ENCODE measurements around the gene PTGIR. TPM values are rescaled to one million over a fixed set of nuclear protein-coding genes. Genes with fewer than 3 reads are reported as not detected.

The PTGIR gene
- total and polyA plus RNA-seq, 2 of the 4 experiments (the other 2 are of a cell fraction), result 0.54 to 5.3 TPM

DNA sequence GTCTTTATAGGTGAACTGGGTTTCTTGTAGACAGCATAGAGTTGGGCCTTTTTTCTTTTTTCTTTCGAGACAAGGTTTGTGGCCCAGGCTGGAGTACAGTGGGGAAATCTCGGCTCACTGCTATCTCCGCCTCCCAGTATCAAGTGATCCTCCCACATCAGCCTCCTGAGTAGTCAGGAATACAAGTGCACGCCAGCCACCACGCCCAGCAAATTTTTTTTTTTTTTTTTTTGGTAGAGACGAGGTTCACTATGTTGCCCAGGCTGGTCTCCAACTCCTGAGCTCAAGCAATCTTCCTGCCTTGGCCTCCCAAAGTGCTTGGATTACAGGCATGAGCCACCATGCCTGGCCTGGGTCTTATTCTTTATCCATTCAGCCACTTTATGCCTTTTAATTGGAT lies 28.9 kb downstream of the PTGIR start:
- Histone ChIP-seq H2AFZ (replicated peaks; ENCODE audit: low read length, poor library complexity) (no peak overlapping the region), H2BK120ac (ENCODE audit: low read depth, low read length) (no peak overlapping the region), H3K9me1 (ENCODE audit: insufficient read depth, low read length) (peaks cover 6% of the 10 kb centered on the region; the same call in 1 of the 2 replicates), H3K36me3 (ENCODE audit: control insufficient read depth, insufficient read depth, low read length) (no peaks in the 10 kb centered on the region), H2BK20ac (ENCODE audit: low read depth, low read length) (no peak overlapping the region), H4K20me1 (ENCODE audit: insufficient read depth, low read length) (no peaks in the 10 kb centered on the region), H3K9me3 (ENCODE audit: control insufficient read depth, insufficient read depth, low read length) (peaks cover 4% of the 10 kb centered on the region; the same call in 1 of the 2 replicates), H3K14ac (replicated peaks; ENCODE audit: low read depth, low read length) (no peak overlapping the region), H4K8ac (ENCODE audit: low read depth in 2 of 2, low read length in 2 of 2) (no peak overlapping the region), H3K27me3 (ENCODE audit: control insufficient read depth, insufficient read depth, low read length) (no peaks in the 10 kb centered on the region), H2BK15ac (ENCODE audit: low read depth, low read length) (no peak overlapping the region), H3K4ac (ENCODE audit: low read depth, low read length) (no peak overlapping the region), H3K56ac (ENCODE audit: extremely low read depth, insufficient read depth, low read length) (no peak overlapping the region), H4K91ac (ENCODE audit: insufficient read depth, low read depth, low read length) (no peak overlapping the region), H3K79me1 (ENCODE audit: low read depth in 1 of 2, low read length in 2 of 2) (peaks cover 0 to 7% of the 10 kb centered on the region in 2 experiments; a peak in 2 of 4 replicates), H3K4me1 (ENCODE audit: control insufficient read depth, insufficient read depth, low read length) (no peaks in the 10 kb centered on the region), H3K27ac (ENCODE audit: insufficient read depth, low read length) (no peak overlapping the region), H4K5ac (ENCODE audit: low read depth, low read length) (no peak overlapping the region), H2AK9ac (replicated peaks; ENCODE audit: low read depth, low read length, poor library complexity) (no peak overlapping the region), H3K4me2 (ENCODE audit: low read depth, low read length) (no peak overlapping the region), H2AK5ac (ENCODE audit: low read depth, low read length) (no peak overlapping the region), H3K18ac (ENCODE audit: low read depth, low read length) (no peak overlapping the region), H3K4me3 (ENCODE audit: insufficient read depth, low read depth, low read length) (no peak overlapping the region), H2BK5ac (ENCODE audit: low read depth, low read length, poor library complexity, severe bottlenecking) (no peak overlapping the region), H3K23ac (ENCODE audit: low read depth, low read length) (no peak overlapping the region), H3K9ac (ENCODE audit: low read depth, low read length) (no peak overlapping the region)
- intact Hi-C loops (cut with micrococcal nuclease), result no loop called here
- no CpG with 5 or more reads among the region's 6 CpGs for WGBS, 2 experiments (ENCODE audit: extremely low coverage in 2 of 2, insufficient read length in 1 of 2)
- ChIA-PET POLR2A (ENCODE audit: unreplicated experiment) (no interaction called here), CTCF (interaction anchor here (0.6 kb wide), 1 partner anchor 15 kb away, joined by 3 read pairs; no protein-coding TSS in a partner anchor)
- in situ Hi-C loops (cut with MboI; ENCODE audit: low sequenced_read_pairs), result no loop called here
- dilution Hi-C loops (cut with HindIII; ENCODE audit: low sequenced_read_pairs, unreplicated experiment), result no loop called here
- no peak for ATAC-seq (ENCODE audit: low read depth)
- TF ChIP-seq, protein P1, sequence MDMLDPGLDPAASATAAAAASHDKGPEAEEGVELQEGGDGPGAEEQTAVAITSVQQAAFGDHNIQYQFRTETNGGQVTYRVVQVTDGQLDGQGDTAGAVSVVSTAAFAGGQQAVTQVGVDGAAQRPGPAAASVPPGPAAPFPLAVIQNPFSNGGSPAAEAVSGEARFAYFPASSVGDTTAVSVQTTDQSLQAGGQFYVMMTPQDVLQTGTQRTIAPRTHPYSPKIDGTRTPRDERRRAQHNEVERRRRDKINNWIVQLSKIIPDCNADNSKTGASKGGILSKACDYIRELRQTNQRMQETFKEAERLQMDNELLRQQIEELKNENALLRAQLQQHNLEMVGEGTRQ (IDR thresholded peaks at IDR 0.05; ENCODE audit: low read depth, low read length), result no peak
- no peak for TF ChIP-seq CEBPB (IDR thresholded peaks at IDR 0.05; ENCODE audit: low read depth, low read length)
- no peak for TF ChIP-seq FOS (IDR thresholded peaks at IDR 0.05; ENCODE audit: low read depth, low read length)
- TF ChIP-seq, protein P2, sequence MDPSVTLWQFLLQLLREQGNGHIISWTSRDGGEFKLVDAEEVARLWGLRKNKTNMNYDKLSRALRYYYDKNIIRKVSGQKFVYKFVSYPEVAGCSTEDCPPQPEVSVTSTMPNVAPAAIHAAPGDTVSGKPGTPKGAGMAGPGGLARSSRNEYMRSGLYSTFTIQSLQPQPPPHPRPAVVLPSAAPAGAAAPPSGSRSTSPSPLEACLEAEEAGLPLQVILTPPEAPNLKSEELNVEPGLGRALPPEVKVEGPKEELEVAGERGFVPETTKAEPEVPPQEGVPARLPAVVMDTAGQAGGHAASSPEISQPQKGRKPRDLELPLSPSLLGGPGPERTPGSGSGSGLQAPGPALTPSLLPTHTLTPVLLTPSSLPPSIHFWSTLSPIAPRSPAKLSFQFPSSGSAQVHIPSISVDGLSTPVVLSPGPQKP (IDR thresholded peaks at IDR 0.05; ENCODE audit: borderline replicate concordance, low read depth, low read length), result no peak
- no peak for TF ChIP-seq POLR2A (IDR thresholded peaks at IDR 0.05; ENCODE audit: low read depth, low read length)
- TF ChIP-seq NFE2L2 (IDR thresholded peaks at IDR 0.05; ENCODE audit: low read depth, low read length), result no peak
- TF ChIP-seq MAZ (IDR thresholded peaks at IDR 0.05; ENCODE audit: borderline replicate concordance, low read depth, low read length), result no peak
- TF ChIP-seq SMC3 (IDR thresholded peaks at IDR 0.05; ENCODE audit: low read depth, low read length), result no peak
- no peak for TF ChIP-seq RAD21 (IDR thresholded peaks at IDR 0.05; ENCODE audit: low read length)
- TF ChIP-seq BHLHE40 (IDR thresholded peaks at IDR 0.05; ENCODE audit: low read depth, low read length), result no peak
- no peak for TF ChIP-seq RFX5 (IDR thresholded peaks at IDR 0.05; ENCODE audit: low read depth, low read length)
- TF ChIP-seq CHD1 (IDR thresholded peaks at IDR 0.05; ENCODE audit: low read depth, low read length), result no peak
- TF ChIP-seq MXI1 (IDR thresholded peaks at IDR 0.05; ENCODE audit: borderline replicate concordance, low read depth, low read length), result no peak
- no peak for TF ChIP-seq MAFK (IDR thresholded peaks at IDR 0.05; ENCODE audit: low read depth, low read length)
- TF ChIP-seq, protein P3, sequence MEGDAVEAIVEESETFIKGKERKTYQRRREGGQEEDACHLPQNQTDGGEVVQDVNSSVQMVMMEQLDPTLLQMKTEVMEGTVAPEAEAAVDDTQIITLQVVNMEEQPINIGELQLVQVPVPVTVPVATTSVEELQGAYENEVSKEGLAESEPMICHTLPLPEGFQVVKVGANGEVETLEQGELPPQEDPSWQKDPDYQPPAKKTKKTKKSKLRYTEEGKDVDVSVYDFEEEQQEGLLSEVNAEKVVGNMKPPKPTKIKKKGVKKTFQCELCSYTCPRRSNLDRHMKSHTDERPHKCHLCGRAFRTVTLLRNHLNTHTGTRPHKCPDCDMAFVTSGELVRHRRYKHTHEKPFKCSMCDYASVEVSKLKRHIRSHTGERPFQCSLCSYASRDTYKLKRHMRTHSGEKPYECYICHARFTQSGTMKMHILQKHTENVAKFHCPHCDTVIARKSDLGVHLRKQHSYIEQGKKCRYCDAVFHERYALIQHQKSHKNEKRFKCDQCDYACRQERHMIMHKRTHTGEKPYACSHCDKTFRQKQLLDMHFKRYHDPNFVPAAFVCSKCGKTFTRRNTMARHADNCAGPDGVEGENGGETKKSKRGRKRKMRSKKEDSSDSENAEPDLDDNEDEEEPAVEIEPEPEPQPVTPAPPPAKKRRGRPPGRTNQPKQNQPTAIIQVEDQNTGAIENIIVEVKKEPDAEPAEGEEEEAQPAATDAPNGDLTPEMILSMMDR (conservative IDR thresholded peaks at IDR 0.05; ENCODE audit: low read depth, low read length), result no peak
- TF ChIP-seq RCOR1 (IDR thresholded peaks at IDR 0.05; ENCODE audit: insufficient replicate concordance, low read length), result no peak
- no peak for DNase-seq
- BruUV-seq (replicated peaks), result no TSS peak
